Stimulated activated CD4-positive, alpha-beta T cell treated with anti-CD3 and anti-CD28 coated beads, Interleukin-4, amount 100 ng/mL, for 1 hour (primary cell): ENCODE measurements around the gene MRPL27.

Source experiments
- DNase-seq: peaks from one replicate; pipeline ENCODE4 v3.0.0-alpha.2; 2020

Gene MRPL27

GRCh38 chr17:50359998-50360461 lies 13.0 kb downstream of the MRPL27 start:
- DNase-seq: no peak

GRCh38 chr17:50359005-50359699 lies 13.8 kb downstream of the MRPL27 start:
- no peak for DNase-seq

- no peak for DNase-seq
Observed at GRCh38 chr17:50358177-50358576, 14.8 kb downstream of the MRPL27 start.

GRCh38 chr17:50356892-50357510 lies 16.0 kb downstream of the MRPL27 start:
- no peak for DNase-seq

GRCh38 chr17:50356418-50356817 lies 16.6 kb downstream of the MRPL27 start:
- DNase-seq: no peak

GRCh38 chr17:50355701-50356341 lies 17.2 kb downstream of the MRPL27 start:
- no peak for DNase-seq

GRCh38 chr17:50355336-50355700 lies 17.7 kb downstream of the MRPL27 start:
- no peak for DNase-seq

- no peak for DNase-seq
Observed at GRCh38 chr17:50354776-50355175, 18.2 kb downstream of the MRPL27 start.

- DNase-seq: no peak
Observed at GRCh38 chr17:50354198-50354597, 18.8 kb downstream of the MRPL27 start.

- DNase-seq: no peak
Observed at GRCh38 chr17:50353600-50354195, 19.3 kb downstream of the MRPL27 start.

GRCh38 chr17:50352693-50353599 lies 20.0 kb downstream of the MRPL27 start:
- DNase-seq: no peak

- DNase-seq: no peak
Observed at GRCh38 chr17:50352072-50352692, 20.8 kb downstream of the MRPL27 start.

- DNase-seq: no peak
Observed at GRCh38 chr17:50350733-50351132, 22.3 kb downstream of the MRPL27 start.

GRCh38 chr17:50349243-50349600 lies 23.8 kb downstream of the MRPL27 start:
- no peak for DNase-seq

GRCh38 chr17:50348522-50349242 lies 24.3 kb downstream of the MRPL27 start:
- DNase-seq: no peak

- DNase-seq: no peak
Observed at GRCh38 chr17:50347894-50348291, 25.1 kb downstream of the MRPL27 start.

- DNase-seq: no peak
Observed at GRCh38 chr17:50347117-50347893, 25.7 kb downstream of the MRPL27 start.

GRCh38 chr17:50346313-50347116 lies 26.5 kb downstream of the MRPL27 start:
- peak; percentile 61 for DNase-seq

GRCh38 chr17:50345432-50346312 lies 27.3 kb downstream of the MRPL27 start, which contains the start of gene XYLT2:
Gene XYLT2, plus strand, starts transcription at chr17:50346126. Its CDS starts 15 bp downstream, at chr17:50346141.
- DNase-seq: peak; percentile 93
